Measurements from ENCODE around the gene AGO3.
"Not testable (repeated sequence)": the region's sequence is repeated elsewhere in the genome, so short reads cannot be mapped to it uniquely, and the experiment has no call there.

AGO3 gene
- 118 to 130 reads per million in 2 donors for total RNA-seq

DNA sequence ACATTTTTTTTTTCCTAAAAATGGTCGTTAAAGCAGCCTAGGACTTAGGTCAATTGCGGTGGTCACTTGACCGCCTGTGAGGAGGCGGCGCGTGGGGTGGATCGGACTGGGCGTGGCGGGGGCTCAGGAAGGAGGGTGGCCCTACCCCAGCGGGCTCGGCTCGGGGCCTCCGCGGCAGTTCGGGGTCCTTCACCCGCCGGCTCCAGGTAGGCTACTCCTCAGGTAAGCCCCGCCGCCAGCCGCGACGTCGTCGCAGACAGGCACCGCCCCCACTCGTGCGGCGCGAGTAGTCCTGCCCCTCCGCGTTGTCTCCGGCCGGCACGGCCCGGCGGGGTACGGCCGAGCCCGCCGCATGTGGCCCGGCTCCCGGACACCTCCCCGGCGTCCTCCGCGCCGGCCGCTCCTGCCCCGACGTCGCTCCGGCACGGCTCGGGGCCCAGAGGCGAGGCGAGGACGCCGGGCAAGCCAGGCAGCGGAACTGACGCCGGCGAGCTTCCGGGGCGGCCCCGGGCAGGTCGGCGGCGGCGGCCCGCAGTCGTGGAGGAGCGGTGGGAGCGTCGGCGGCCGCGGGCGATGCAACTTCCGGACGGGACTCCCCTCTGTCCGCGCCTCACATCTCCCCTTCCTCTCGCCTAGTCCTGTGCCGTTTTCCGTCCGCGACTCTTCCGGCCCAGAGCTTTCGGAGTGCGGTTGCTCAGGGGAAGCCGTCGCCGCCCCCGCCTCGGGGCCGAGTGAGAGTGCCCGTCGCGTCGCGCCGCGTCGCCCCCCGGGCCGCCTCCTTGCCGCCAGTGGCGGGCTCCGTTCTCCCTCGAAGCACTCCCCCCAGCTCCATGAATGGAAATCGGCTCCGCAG, at the start of gene AGO3:
Gene AGO3 (plus strand): TSS at position 513 of the 853 bp plus-strand sequence. CDS start 322 bp downstream, at position 835.
- peak; percentile 87 for DNase-seq

- DNase-seq: no peak
Measured at GRCh38 chr1:35881850-35882273, 49.0 kb upstream of the AGO3 start.

DNA sequence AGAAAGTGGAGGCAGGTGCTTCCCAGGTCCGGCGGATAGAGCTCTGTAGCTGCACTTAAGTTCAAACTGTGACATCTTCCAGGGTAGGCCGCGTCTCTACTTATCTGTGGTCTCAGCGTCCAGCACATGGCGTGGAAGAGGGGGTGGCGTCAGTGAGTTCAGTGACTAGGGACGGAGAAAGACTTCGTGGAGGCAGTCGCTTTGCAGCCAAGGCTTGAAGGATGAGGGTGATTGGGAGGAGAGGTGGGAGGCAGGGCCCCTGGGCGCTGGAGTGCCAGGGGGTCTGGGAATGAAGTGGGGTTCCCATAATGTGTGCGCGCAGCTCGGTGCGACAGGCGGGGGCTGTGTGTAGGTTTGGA, 48.3 kb upstream of the AGO3 start:
- no peak for DNase-seq

- peak; percentile 95 for DNase-seq
Measured at GRCh38 chr1:35882945-35883634, 47.8 kb upstream of the AGO3 start, which contains the start of gene AGO1. Gene AGO1, plus strand, starts transcription at chr1:35883209. Its CDS starts 213 bp downstream, at chr1:35883422.

GRCh38 chr1:35883635-35884101, 47.2 kb upstream of the AGO3 start:
- peak; percentile 26 for DNase-seq

GRCh38 chr1:35884934-35885333, 46.0 kb upstream of the AGO3 start:
- no peak for DNase-seq

DNA sequence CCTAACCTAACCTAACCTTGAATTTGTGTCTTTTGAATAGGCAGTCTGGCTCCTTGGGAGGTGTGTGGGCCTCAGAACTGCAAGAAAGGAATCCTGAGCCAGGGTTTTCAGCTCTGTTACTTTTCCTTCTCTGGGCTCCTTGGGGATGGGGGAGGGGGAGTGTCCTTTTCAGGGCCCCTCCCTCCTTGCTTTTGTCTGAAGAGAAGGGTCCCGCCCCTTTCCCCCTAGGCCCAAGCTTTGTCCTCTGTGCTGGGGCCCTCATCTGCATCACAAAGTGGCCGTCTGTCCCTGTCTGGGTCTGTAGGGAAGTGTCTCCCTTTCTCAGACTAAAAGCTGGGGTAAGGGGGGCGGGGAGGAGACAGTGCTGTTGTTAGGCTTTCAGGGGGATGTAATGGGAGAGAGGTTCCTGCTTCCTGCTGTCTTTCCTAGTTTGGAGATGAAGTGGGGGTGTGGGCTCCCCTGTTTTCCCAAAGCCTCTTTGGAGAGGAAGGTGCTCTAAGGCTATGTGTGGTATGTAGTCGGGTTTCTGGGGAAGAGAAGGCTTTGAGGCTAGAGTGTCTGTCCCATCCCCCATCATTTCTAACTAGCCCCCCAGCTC, 44.8 kb upstream of the AGO3 start:
- DNase-seq: no peak

GRCh38 chr1:35886577-35887431, 44.1 kb upstream of the AGO3 start:
- DNase-seq: no peak

- DNase-seq: no peak
Measured at GRCh38 chr1:35887508-35887907, 43.4 kb upstream of the AGO3 start.

DNA sequence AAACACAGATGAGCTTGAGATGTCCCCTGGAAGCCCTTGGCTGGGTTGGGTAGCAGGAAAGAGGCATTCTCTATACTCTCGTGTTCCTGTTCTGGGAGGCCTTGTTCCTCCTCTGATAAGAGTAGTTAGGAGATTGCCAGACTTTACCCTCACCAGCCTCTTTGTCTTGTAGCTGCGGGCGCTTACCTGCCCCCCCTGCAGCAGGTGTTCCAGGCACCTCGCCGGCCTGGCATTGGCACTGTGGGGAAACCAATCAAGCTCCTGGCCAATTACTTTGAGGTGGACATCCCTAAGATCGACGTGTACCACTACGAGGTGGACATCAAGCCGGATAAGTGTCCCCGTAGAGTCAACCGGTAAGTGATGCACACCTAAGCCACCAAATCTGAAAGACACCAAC, 42.6 kb upstream of the AGO3 start:
- DNase-seq: no peak

- not testable (repeated sequence) for DNase-seq
Measured at GRCh38 chr1:35888981-35889380, 41.9 kb upstream of the AGO3 start.

- no peak for DNase-seq
Measured at GRCh38 chr1:35893051-35893879, 37.6 kb upstream of the AGO3 start.

- DNase-seq: no peak
Measured at GRCh38 chr1:35894183-35894582, 36.7 kb upstream of the AGO3 start.

GRCh38 chr1:35894656-35895055, 36.2 kb upstream of the AGO3 start:
- no peak for DNase-seq

- DNase-seq: no peak
Measured at GRCh38 chr1:35899941-35900340, 31.0 kb upstream of the AGO3 start.

- DNase-seq: no peak
Measured at GRCh38 chr1:35901235-35901634, 29.7 kb upstream of the AGO3 start.

DNA sequence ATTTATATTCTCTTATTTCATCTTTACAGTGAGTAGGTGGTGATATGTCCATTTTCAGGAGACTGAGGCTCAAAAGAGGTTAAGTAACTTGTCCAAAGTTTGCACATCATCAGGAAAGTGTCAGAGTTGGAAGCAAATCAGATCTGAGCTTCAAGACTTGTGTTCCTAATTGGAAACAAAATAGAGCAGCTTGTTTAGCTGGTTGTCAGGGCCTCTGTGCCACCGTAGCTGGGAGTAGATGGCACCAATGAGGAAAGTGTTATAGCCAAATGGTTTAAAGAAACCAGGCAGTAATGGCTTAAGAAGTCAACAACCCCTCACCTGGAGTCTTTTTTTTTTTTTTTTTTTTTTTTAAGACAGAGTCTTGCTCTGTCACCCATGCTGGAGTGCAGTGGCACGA, 28.2 kb upstream of the AGO3 start:
- DNase-seq: no peak

GRCh38 chr1:35914717-35915116, 16.2 kb upstream of the AGO3 start:
- DNase-seq: no peak

- DNase-seq: no peak
Measured at GRCh38 chr1:35915693-35916092, 15.2 kb upstream of the AGO3 start.

- DNase-seq: no peak
Measured at GRCh38 chr1:35923791-35924221, 7.1 kb upstream of the AGO3 start.

DNA sequence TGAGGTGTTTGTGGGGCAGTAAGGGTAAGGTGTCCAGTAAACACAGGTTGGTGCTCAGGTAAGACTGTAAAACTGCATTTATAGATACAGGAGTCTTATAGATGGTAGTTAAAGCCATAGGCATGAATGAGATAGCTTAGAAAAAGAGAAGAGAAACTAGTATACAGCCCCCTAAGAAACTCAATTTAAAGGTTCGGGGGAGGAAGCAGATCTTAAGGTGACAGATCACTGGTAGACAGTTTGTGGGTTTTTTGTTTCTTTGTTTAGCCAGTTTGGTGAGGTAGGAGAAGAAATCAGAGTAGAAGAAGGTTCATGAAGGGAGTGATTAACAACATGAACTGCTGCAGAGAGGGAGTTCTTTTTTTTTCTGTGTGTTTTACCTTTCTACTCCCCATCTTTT, 6.1 kb upstream of the AGO3 start:
- DNase-seq: no peak

DNA sequence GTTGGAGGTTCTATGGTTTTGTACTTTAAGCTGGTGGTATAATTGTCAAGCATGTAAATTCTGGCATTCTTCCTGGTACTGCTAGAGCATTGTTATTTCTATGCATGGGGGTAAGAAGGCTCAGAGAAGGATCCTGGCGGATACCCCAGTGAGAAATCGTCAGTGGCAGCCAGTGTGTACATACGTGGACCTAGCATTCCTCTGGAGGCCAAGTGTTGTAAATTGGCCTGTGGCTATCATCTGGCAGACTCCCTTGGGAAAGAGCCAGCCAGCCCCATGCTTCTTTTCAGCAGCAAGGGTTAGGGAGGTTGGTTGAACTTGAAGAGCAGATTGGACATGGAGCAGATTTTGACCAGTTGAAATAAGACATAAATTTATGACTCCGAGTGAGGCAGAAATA, 5.2 kb upstream of the AGO3 start:
- DNase-seq: no peak
